GDM1 (cell line): ENCODE measurements around the gene ZNF74.
"Not testable (repeated sequence)": the region's sequence is repeated elsewhere in the genome, so short reads cannot be mapped to it uniquely, and the experiment has no call there.

ENCODE experiments used
- DNase-seq: peaks from one replicate; lab custom pipeline; 2025; lab: John Stamatoyannopoulos, UW

Gene ZNF74

GRCh38 chr22:20376281-20376680, 17.7 kb upstream of the ZNF74 start:
- DNase-seq = not testable (repeated sequence)

DNA sequence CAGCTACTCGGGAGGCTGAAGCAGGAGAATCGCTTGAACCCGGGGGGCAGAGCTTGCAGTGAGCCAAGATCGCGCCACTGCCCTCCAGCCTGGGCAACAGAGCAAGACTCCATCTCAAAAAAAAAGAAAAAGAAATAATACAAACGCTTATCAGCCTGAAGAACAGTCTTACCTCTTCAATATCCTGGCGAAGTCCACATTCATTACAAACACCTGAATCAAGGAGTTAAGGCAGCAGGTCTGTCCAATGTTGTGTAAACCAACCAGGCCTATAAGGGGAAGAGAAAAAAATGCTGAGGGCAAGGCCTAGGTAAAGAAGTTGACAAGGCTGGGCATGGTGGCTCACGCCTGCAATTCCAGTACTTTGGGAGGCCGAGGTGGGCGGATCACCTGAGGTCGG, 17.0 kb upstream of the ZNF74 start:
- not testable (repeated sequence) for DNase-seq

DNA sequence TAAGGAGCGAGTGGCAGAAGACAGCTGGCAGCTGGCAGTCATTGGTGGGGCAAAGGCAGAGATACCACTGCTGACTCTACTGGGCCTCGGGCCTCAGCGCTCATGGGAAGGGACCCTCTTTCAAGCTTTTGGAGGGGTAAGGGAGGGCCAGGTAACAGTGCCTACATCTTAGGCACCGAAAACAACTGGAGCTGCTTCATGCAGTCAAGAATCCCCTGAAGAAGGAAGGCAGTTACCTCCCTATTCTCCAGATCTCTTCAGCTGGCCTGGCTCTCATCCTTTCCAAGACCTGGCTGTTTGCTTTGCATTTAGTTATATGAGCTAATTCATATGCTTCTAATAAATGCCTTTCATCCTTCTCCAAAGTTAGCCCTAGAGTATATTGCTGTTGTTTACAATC, 15.8 kb upstream of the ZNF74 start:
- DNase-seq = no peak

DNA sequence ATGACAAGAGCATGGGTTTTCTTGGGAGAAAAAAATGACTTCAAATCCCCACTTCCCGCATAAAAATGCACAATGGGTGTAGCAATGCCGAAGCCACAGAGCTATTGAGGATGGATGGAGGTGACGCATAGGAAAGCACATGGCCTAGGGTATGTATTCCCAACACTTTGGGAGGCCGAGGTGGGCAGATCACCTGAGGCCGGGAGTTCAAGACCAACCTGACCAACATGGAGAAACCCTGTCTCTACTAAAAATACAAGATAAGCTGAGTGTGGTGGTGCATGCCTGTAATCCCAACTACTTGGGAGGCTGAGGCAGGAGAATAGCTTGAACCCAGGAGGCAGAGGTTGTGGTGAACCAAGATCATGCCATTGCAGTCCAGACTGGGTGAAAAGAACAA, 15.3 kb upstream of the ZNF74 start:
- DNase-seq = not testable (repeated sequence)

DNA sequence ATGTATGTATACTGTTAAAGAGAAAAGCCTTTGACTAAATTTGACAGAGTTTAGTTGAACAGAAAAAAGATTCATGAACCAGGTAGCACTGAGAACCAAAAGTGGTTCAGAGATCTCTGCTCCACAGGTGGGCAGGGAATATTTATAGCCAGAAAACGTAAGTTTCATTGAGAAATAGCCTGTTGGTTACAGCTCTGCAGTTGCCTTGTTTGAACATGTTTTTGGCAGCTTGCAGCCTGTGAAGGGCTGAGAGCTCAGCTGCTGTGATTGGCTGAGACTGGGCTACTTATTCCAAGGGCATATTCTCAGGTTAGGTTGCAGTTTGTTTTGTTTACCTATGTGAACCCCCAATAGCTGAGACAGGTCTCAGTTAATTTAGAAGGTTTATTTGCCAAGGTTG, 13.5 kb upstream of the ZNF74 start:
- DNase-seq = no peak

- no peak for DNase-seq
These were observed 10.4 kb upstream of the ZNF74 start for GRCh38 chr22:20383538-20383937.

- no peak for DNase-seq
These were observed 9.8 kb upstream of the ZNF74 start for GRCh38 chr22:20384171-20384570.

GRCh38 chr22:20384865-20385264, 9.1 kb upstream of the ZNF74 start:
- no peak for DNase-seq

DNA sequence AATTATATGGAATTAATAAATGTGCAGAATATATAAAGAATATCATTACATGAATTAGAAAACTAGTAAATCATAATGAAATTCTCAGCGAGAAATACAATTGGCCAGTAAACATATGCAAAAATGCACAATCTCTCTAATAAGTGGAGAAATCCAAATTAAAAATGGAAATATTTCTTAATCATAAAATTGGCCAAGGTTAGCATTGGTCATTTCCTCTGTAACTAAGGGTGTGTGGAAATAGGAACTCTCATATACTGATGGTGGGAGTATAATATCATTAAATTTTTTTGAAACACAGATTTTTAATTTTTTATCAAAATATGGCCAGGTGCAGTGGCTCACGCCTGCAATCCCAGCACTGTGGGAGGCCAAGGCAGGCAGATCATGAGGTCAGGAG, 7.6 kb upstream of the ZNF74 start:
- DNase-seq = no peak

DNA sequence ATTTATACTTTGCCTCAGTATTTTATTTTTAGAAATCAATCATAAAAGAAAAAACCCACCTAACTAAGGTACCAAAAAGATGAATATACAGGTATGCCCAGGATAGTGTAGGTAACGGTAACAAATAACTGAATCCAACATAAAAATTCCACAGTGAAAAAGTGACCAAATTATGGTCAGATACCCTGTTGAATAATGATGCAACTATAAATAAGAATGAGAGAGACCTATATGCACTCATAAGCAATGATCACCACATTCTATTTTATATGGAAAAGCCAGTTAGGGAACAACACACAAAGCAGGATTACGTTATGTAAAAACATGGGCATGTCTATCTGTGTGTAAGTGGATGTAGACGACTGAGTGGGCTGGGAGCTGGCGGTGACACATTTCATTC, 7.0 kb upstream of the ZNF74 start:
- no peak for DNase-seq

- DNase-seq = no peak
These were observed 5.8 kb upstream of the ZNF74 start for GRCh38 chr22:20388200-20388599.

- no peak for DNase-seq
These were observed 4.7 kb upstream of the ZNF74 start for GRCh38 chr22:20389288-20389687.

GRCh38 chr22:20390394-20390907, 3.5 kb upstream of the ZNF74 start:
- DNase-seq = no peak

GRCh38 chr22:20391222-20391621, 2.7 kb upstream of the ZNF74 start:
- DNase-seq = no peak

DNA sequence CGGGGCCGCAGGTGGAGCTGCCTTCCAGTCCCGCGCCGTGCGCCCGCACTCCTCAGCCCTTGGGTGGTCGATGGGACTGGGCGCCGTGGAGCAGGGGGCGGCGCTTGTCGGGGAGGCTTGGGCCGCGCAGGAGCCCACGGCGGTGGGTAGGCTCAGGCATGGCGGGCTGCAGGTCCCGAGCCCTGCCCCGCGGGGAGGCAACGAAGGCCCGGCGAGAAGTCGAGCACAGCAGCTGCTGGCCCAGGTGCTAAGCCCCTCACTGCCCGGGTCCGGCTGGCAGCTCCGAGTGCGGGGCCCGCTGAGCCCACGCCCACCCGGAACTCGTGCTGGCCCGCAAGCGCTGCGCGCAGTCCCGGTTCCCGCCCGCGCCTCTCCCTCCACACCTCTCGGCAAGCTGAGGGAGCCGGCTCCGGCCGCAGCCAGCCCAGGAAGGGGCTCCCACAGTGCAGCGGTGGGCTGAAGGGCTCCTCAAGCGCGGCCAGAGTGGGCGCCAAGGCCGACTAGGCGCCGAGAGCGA, 1.5 kb upstream of the ZNF74 start:
- not testable (repeated sequence) for DNase-seq

- no peak for DNase-seq
These were observed 807 bp upstream of the ZNF74 start for GRCh38 chr22:20392983-20393704.

- no peak for DNase-seq
These were observed 1.4 kb downstream of the ZNF74 start for GRCh38 chr22:20395181-20395906.

- DNase-seq = no peak
These were observed 1.9 kb downstream of the ZNF74 start for GRCh38 chr22:20395907-20396287.

- no peak for DNase-seq
These were observed 2.7 kb downstream of the ZNF74 start for GRCh38 chr22:20396639-20397038.

DNA sequence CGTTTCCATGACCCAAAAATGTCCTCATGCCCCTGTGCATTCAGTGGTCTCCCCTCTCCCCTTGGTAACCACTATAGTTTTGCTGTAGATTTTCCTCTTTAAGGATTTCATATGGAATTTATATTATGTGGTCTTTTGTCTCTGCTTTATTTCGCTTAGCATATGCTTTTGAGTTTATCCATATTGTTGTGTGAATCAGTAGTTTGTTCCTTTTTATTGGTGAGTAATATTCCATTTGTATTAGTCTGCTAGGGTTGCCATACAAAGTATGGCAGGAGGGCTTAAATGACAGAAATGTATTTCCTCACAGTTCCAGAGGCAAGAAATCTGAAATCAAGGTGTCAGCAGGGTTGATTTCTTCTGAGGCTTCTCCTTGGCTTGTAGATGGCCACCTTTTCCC, 3.5 kb downstream of the ZNF74 start:
- no peak for DNase-seq

DNA sequence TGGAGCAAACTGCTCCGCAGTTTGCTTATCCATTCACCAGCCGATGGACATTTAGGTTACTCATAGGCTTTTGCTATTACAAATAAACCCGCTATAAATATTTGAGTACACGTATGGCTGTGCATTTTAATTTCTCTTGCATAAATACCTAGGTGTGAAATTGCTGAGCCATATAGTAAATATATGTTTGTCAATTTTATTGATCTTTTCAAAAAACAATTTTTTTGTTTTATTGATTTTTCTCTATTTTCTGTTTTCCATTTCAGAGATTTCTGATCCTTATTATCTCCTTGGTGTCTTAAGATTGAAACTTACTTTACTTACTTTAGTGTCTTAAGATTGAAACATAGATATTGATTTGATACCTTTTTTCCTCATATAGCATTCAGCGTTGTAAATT, 4.5 kb downstream of the ZNF74 start:
- no peak for DNase-seq

DNA sequence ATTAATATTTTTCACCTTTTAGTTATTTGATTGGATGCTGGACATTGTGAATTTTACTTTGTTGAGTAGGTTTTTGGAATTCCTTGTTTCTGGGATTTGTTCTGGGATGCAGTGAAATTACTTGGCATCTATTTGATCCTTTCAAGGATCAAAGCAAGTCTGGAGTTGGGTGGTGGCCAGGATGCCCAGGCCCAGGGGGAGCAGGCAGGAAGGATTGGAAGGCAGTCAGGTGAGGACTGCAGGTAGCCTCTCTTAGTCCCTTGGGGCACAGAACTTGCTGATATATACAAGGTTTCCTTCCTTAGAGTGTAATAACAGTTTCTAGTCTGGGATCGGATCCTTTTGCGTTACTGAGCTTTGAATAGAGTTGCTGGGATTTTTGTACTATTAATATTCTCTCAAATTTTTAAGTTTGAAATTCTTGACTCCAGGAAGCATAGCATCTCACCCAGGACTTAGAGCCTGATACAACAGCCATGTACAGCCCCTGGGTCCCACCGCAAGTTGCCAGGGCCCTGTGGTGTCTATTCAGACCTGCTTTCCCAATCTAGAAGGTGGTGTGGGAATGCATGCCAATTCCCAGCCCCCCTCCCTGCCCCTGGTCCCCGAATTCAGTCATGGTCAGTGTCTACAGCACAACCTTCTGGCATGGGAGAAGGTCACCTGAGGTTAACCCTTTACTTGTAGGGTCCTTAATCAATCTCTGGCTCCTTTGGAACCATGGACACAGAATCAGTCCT, 6.1 kb downstream of the ZNF74 start:
- DNase-seq = no peak
